Globus pallidus (tissue), 1 donor: ENCODE data around the gene FSIP1.

Experiments
- DNase-seq: peaks from one replicate; pipeline ENCODE4 v3.0.0-alpha.2; 2015; ENCODE audit warnings: low spot score

Gene FSIP1

DNA sequence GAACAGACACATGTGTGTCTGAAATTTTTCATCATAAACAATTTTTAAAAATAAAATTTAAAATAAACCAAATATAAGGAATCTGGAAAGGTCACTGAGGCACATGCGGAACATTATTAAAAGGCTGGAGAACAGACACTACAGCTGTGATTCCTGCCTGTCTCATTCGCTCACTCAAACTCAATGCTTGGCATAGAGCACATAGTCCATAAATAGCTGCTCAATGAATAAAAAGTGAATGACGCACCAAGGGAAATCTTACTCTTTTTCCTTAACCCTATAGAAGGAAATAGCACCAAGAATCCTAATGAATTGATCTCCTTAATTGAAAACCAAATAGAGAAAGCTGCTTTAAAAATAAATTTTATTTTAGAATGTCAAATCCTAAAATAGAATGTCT, 98.4 kb downstream of the FSIP1 start:
- DNase-seq = no peak

DNA sequence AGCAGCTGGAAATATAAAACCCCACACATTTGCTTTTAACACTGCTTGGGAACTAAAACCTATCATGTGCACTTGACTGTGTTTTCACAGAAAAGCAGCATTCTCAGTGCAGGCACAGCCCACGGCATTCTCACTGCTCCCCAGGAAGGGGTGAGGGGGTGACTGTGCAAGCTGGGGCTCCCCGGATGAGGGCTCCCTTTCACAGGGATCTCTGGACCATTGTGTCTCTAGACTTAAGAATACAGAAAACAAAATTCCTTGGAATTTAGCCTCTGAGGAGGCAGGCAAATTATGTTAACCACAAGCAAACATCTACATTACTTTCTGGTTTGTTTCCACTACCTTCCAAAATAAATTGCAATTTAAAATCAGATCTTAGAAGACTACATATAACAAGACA, 100.3 kb downstream of the FSIP1 start:
- DNase-seq = no peak

DNA sequence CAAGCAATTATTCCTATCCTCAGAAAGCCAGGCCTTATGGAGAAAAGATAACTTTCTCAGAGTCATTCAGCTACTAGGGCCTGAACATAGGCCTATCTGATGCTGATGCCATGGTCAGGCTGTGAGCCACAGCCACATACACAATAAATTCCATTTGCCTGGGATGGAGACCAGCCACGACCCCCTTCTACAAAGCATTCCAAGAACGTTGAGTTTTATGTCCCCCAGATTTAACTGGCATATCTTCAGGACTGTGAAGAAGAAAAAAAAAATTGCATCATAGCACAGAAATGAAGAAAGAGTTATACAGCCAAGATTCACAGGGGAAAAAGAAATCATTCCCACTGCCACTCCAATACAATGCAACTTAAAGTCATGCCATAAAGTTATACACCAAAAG, 101.8 kb downstream of the FSIP1 start:
- no peak for DNase-seq

DNA sequence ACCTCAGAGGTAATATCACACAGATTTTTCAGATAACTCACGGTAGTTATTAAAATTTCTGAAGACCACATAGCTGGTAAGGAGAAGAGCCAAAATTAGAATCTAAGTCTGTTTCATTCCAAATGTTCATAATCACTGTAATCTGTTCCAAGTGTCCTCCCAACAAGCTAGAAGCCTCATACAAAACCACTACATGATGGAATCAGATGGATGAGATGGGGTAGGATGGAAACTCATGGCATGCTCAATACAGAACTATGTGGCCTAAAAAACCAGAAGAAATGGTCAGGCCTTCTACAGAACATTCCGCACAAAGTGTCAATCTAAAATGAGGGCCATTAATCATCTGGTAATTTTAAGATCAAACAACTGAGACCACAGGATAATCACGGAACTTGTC, 110.0 kb downstream of the FSIP1 start:
- no peak for DNase-seq

DNA sequence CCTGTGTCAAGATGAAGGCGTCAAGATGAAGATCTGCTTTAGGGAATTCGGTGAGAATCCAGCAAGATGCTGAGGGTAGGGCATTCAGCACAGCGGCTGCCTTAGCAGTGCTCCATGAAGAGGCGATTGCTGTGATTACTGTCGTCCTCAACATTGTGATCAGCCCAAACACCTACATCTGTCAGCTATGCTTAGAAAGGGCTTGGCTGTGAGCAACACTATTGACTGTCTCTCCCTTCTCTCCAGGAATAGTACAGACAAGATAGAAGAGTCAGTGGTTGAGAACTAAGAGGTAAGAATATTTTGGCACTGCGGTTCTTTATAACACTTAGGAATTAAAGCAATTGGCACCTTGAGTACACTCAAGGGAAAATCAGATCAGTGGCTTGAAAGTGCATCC, 110.5 kb downstream of the FSIP1 start:
- no peak for DNase-seq

DNA sequence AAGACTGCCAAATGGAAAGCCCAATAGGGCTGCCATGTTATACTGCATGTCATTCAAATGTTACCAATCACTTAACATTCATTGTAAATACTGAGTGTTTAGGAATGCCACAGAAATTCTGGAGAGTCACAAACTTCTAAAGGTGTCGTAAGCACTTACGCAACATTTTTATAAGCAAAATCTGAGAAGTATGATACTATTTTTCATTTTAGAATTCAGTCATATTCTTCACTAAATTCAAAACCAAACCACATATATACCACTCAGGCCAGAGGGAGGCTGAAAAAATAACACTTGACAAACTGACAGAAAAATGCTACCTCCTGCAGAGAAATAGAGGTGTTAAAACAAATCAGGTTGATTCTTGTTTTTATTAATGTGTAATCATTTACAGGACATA, 112.0 kb downstream of the FSIP1 start:
- DNase-seq = no peak

DNA sequence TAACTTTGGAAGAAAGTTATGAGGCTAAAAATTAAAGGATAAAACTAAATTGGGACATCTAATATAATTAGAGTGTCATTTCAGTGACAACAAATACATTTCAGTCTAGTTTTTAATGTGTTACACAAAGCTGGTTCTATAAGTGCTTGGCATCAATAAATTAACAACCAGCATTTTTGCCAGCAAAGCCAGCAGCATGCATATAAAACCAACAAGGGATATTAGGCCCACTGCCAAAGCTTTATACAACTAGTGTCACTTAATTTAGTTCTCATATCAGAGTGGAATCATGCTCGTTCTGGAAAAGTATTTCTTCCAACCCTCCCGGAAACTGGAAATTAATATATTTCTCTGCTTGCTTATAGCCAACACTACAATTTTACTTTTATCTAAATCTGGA, 113.0 kb downstream of the FSIP1 start:
- DNase-seq = no peak

DNA sequence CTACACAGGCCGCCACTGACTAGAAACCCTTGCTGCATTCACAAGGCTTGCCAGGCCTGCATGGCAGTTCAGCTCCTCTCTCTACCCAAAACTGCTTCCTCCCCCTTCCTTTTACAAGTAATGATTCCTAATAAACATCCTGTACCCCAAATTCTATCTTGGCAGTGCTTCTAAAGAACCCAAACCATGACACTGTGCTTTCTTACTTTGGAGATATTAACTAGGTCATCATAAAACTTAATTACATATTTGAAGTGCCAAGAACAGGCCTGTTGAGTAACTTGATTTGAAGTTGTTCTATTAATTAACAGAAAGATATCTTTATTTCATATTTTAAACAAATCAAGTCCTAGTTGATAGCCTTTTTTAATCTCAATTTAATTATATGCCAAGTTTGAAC, 113.4 kb downstream of the FSIP1 start:
- DNase-seq = no peak

DNA sequence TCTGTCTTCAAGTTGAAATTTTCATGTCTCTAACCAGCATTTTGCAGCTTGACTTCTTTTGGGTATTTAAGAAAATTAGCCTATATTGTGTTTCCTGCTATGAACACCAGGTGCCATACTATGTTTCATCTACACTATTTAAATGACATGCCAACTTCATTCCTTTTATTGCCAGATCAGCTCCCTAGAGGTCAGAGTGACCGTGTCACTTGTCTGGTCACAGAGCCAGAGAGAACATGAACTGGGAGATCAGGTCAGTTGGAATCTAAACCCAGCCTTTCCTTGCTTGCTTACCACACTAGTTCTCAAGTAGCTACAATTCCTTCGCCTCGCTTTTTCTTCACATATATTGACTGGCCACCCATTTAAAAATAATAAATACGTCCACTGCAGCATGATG, 114.2 kb downstream of the FSIP1 start:
- DNase-seq = no peak

DNA sequence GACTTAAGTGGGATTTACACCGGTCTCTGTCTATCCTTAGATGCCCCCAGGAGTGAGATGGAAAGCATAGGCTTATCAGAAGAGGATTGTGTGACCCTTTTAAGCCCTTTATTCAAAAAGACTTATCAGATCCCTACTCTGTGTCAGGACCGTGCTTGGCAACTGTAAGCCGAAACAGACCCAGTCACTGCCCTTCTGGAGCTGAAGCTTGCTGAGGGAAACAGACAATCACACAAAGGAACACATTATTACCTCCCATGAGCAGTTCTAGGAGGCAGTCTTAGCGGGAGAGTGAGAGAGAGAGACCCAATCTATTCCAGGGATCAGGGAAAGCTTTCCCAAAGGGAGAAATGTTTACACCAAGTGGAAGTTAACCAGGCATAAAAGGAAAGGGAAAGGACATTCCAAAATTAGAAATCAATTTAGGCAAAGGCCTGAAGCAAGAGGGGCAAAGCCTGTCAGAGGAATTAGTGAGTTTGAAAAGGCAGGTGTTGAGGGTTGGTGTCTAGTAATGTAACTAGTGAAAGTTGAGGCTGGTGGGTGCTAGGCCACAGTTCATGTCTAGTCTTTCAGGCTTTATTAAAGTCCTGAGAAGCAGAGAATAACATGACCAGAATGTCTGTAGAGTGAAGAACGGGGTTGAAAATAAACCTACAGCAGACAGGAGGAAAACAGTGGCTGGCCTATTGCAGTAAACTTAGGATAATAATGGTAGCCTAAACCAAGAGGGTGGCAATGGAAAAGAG, 115.1 kb downstream of the FSIP1 start:
- no peak for DNase-seq

DNA sequence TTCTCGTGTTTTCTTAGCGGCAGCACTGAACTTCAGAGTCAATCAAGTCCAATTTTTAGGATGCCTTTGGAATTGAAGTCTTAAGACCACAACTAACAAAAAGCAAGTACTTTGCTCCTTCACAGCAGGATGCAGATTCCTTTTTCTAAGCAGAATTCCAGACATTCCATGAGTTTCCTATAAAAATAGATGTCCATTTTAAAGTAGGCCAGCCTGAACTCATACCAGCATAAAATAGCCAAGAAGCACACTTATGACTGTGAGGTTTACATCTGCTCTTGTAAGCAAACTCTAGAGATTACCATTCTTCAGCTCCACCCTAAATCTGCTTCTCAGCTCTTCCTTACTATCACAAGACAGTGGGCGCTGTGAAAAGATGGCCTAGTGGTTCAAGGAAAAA, 116.0 kb downstream of the FSIP1 start:
- no peak for DNase-seq

DNA sequence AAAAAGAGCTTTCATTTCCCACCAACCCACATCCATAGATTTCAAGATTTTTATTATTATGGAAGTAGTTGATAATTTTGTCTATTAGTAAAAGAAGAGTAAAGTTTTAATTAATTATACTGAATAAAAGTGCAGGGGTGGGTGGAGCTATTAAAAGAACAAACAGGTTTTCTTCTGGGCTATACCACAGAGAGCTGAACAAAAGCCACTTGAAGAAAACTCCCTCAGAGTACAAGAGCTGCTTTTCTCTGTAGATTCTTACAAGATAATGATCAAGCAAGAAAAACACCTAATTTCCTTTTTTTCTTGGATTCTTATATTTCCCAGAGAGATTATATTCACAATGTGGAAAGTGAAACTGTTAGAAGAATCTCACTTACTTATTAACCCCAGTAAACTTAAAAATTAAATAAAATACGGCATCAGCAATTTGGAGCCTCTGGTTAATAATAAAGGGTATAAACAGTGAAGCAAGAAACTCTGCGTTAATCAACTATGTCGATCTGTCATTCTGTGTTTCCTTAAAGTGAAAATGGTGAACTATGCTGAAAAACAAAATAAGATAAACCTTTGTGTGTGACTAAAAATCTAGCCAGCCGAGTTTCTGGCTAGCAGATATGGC, 116.9 kb downstream of the FSIP1 start:
- no peak for DNase-seq

DNA sequence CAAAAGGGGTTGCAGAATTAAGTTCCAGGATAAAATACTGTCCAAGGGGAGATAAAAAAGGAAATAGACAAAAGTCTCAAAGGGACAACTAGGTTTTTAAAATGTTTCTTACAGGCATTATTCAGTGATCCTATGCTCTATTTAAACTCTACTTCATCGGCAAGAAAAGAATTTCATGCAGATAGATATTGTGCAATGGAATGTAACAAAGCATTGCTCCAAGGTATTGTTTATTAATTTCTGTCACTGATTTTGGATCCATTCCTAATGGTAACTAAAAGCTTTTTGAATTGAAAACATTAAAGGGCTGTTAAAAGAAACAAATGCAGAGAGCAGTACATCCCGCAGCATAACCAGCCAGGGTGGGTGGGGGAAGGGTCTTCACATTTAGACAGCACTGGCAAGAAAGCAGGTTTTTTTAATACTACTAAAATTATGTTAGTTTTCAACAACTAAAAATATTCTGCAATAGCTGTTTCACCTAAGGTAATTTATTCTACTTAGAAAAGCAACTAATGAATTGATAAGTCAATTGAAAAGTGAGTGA, 118.9 kb downstream of the FSIP1 start:
- DNase-seq = no peak

DNA sequence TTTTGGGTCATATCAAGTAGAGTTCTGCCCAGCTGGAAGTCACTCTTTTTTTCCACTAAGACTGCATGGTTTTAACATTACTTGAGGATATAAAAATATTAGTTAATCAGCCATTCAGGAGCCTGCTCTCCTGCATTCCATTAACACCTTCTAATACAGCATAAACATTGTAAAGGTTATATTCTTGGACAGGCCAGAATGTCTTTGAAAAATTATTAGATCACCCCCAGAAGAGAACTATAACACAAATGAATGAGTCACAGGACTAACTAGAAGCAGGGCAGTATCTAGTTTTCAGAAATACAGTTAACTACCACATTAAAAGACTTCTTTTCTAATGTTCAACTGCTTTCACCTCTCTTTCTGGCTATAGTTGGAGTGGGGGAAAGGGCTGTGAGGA, 120.9 kb downstream of the FSIP1 start:
- DNase-seq = no peak

DNA sequence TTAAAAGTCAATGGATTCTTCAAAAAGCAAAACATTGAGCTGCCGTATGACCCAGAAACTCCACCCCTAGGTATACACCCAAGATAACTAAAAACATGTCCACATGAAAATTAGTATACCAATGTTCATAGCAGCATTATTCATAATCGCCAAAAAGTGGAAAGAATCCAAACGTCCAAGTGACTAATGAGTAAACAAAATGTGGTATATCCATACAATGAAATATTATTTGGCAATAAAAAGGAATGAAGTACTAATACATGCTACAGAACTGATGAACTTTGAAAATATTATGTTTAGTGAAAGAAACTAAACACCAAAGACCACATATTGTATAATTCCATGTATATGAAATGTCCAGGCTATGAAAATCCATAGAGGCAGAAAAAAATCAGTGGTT, 123.9 kb downstream of the FSIP1 start:
- no peak for DNase-seq

DNA sequence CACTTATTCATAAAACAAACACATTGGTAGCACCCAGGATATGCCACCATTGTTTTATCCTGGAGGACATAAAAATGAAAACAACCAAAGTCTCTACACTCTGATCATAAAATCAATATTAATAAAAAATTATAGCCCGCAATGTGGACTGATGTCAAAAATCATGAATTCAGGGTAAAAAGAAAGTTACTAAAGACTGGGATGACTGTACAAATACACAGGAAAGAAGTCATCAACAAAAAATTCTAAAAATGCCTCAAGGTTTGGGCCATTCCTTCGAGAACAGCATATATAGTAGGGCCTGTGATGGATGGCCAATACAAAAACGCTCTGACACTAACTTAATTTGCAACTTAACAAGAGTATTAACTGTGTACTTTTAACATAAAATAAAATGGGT, 125.0 kb downstream of the FSIP1 start:
- no peak for DNase-seq

DNA sequence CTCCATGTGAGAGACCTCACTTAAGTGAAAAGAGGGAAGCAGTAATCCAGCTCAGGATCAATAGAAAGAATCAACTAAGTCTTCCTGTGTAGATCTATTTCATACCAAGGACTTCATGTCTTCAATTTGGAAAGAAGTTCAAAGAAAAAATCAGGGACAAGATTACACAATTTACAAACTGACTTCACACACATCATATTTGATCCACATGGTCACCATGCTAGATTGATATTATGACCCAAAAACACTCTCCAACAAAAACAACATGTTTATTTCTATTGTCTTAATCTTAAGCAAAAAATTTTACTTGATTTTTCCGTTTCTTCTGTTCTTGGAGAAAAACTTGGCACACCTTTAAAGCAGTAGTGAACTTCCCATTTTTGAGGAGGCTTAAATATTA, 125.5 kb downstream of the FSIP1 start:
- DNase-seq = no peak

DNA sequence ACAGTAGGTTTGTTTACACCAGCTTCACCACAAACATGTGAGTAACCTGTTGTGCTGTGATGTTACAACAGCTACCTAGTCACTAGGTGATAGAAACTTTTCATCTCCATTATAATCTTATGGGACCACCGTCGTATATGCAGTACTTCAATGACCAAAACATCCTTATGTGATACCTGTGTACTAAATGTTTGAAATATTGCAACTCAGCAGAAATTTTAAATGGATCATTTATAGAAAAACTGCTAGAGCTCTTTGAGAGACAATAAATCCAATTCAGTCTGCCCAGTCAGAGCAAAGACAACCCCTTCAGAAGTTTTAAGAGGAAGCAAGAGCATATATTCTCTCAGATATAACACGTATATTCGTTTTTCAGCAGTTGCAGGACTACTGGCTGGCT, 128.3 kb downstream of the FSIP1 start:
- no peak for DNase-seq

DNA sequence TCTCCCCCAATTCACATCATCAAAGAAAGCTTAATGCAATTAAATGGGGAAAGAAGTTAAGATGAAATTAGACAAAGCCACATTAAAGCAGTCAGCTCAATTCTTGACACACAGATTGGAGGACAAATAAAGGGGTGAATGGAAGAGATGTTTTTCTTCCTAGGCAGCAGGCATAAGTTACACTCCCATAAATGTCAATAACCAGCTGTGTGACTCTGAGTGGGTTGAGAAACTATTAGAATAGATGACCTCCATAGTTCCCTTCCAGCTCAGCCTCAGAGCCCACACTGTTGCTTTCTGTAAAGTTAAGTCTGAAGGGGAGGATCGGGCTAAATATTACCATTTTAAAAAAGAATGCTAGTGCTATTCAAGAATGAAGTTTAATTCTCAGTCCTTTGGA, 130.8 kb downstream of the FSIP1 start:
- no peak for DNase-seq

DNA sequence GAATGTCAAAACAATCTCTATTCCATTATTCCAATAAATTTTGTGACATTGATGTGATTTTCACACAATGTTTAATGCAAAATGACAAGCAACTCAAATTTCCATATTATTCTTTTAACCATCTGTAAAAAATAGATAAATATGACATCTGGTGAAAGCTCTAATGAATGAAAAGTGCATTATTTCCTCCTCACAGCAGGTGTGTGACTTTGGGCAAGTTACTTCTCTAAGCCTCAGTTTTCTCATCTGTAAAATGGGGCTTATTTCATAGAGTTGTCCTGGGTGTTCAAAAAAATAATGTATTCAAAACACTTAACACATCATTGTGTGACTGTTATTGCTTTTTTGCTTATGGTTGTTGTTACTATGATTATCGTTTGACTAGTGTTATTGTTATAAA, 131.3 kb downstream of the FSIP1 start:
- no peak for DNase-seq

DNA sequence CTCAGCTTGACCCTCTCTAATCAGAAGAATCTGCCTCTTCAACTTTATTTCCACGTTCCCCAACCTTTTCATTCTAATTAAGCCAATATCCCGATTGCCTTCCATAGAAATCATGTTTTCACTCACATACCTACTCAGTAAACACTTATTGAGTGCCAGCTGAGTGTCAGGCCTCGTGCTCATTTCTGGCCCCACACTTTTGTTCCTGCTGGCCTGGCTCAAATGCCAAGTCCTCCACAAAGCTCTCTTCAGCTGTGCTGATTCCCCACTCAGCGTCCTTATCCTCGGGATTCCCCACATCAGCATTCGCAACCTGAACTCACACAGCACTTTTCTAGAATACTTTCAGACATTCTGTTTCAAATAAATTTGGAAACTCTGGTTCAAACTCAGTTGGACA, 132.9 kb downstream of the FSIP1 start:
- no peak for DNase-seq

DNA sequence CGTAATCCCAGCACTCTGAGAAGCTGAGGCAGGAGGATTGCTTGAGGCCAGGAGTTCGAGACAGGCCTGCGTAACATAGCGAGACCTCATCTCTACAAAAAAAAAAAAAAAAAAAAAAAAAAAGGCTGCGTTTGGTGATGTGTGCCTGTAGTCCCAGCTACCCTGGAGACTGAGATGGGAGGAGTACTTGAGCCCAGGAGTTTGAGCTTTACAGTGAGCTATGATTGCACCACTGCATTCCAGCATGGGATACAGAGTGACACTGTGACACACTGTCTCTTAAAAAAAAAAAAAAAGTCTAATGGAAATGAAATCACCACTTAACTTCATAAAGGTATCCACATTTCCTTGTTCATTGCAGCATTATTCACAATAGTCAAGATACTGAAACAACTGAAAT, 136.2 kb downstream of the FSIP1 start:
- no peak for DNase-seq

DNA sequence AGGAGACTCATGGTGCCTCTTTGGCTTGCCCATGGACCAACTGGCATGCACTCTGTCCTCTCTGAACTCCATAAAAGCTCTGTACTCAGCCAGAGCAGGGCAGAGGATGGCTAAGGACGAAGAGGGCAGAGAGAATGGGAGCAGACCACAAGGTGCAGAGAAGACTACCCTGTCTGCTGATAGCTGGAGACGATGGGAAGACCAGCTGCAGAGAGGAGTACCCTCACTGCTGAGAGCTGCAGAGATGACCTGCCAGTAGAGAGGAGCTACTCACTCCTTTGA, 136.7 kb downstream of the FSIP1 start:
- no peak for DNase-seq
